ENCODE data around the gene SERPINA10.
"Not testable (repeated sequence)": the region's sequence is repeated elsewhere in the genome, so short reads cannot be mapped to it uniquely, and the experiment has no call there.

The SERPINA10 gene

DNA sequence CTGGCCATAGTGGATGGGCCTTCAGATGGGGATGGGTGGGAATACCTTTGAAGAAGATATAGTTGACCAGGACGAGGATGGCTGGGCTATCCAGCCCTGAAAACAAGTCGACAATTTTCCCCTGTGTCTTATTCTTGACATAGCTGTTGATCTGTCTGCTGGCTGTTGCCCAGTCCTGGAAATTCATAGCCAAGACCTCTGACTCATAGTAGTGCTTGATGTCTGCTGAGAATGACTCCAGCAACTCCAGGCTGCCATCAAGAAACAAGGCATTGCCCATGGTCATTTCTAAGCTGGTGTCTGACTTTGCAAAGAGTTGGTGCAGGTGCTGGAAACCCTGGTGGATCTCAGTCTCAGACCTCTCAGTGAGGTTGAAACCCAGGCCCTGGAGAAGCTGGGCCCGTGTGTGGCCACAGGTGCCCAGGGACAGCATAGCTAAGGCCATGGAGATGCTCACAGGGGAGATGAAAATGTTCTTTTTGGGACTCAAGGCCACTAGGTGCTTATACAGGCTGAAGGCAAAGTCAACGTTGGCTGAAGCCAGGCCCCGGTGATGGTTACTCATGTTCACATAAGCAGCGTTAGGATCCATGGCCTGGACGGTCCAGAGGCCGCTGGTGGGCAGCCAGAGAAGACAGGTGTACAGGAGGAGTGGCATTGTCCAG, 21.1 kb upstream of the SERPINA10 start:
- no peak for DNase-seq

DNA sequence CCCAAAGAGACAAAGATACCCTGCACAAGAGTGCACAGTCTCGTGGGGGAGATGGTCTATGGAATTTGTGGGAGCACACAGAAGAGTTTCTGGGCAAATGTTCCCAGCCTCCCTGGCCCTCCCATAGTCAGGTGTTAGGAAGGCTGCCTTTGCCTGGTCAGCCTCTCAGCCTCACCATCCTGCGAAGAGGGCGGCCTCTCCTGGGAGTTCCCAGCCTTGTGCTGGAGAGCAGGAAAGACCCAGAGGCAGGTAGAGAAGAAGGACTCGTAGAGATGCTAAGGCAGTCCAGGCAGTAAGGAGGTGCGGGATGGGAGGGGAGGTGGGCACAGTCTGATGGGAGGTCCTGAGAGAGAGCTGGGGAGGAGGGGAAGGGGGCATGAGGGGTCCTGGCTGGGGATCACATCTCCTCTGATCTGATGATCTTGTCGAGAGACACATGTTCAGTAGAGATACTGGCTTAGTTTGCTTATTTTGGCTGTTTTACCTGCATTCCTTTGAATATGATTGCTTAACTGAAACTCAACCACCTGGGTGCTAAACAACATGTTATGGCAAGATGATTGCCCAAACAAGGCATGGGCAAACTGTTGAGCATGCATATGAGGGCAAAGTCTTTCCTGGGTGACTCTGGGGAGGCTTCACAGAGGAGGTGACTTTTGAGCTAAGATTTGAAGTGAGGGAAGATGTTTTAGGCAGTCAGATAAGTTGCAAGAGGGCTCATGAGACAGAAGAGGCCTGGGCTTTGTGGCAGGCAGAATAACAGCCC, 19.6 kb upstream of the SERPINA10 start:
- DNase-seq: no peak

DNA sequence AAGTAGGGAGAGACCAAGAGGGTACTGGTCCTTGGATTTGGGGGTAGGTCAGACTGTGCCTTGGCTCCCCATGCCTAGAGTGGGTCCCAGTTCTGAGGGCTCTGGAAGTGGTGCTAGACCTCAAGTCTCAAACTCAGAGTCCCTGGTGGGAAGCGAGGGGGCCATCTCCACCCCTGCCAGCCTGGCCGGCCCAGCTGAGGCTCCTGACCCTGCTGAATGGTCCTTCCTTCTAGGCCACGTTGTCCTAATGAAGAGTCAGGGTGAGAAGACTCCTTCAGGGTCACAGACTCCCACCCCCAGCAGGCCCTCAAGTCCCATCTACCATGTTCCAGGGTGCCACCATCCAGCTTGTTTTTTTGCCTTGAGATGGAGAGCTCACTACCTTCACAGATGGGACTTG, 17.2 kb upstream of the SERPINA10 start:
- no peak for DNase-seq

DNA sequence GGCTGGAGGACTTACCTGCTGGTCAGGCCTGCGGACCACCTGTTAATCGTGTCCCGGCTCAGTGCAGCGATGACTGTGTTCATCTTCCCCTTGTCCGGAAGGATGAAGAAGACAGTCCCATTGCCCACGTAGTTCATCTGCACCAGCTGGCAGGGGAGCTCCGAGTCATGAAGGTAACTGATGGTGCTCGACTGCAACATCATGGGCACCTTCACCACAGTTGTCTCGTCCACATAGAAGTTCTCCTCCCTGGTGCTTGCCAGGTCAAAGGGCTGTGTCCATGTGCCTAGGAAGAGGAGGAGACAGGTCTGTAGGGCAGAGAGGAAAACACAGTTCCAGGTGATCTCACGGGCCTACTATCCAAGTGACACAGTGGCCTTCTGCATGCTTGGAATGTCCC, 16.7 kb upstream of the SERPINA10 start:
- no peak for DNase-seq

DNA sequence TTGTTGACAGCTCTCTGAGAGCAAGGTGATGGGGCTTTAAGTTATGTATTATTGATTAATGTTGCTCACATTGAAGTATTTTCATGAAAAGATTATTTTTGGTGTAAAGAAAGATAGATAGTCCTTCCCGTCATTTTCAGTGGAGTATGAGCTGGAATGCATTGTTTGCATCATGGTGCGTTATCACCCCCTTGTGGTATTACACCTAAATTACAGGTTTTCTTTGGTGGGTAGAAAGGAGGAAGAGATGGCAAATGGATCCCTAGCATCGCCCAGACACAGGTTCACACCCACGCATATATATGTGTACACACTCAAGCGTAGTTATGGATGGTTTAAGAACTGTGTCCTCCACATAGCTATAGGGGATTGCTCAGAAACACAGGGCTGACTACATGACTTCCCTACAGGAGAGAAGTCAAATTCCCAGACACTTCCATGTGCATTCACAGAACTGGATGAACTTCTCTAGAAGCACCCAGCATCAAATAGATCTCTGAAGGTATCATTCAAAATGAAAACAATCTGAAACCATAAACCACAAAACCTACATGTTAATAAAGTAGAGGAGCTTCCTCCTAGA, 14.4 kb upstream of the SERPINA10 start:
- no peak for DNase-seq

DNA sequence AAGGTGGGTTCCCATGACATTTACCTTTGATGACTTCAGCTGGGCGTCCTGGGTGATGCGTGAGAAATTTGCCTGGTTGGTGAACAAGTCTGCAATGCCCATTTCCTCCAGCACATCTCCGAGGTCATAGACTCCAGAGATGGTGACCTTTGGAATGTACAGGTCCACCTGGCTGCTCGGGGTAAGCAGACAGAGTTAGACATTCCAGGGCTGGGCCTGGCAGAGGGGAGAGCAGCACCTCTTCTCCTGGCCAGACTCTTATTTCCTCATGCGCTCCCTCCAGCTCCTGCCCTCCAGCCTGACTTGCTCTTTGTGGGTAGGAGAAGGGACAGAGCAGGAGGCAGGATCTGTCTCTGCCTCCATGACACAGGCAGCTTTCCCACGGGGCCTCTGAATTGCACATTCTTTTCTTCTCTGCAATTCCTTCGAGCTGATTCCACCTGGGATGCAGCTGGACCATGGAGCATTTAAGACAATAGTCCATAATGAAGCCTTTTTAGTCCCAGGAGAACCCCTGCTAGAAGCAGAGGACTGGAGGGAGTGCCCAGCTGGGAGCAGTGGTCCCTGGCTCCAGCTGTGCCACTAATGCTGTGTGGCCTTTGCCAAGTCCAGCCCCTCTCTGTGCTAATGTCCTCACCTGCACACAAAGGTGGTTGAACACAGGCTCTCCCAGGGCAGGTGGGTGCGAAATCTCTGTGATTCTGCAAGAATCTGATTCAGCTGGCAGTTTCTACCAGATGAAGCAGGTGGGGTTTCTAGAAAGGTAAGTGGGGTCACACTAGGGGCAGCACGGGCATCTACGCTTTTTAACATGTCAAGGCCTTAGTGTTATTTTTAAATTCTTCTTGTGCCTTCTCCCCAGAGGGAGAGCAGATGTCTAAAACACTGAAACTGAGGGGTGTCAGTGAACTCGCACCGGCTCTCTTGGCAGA, 13.2 kb upstream of the SERPINA10 start:
- no peak for DNase-seq

DNA sequence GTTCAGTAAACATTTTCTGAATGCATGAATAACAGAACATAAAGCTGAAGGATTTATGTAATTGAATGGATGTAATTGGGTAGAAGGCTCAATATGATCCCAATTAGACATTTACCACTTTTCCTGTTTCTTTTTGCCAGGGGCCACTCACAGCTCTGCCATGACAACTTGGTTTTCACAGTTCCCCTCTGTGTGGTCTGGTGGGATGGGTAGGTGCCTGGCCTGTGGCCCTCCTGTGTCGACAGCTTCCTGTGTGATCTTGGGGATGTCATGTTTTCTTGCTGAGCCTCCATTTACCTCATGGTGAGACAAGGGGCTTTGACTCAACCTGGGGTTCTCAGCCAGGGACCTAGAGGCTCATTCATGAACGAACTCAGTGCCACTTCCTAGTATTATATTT, 12.6 kb upstream of the SERPINA10 start:
- no peak for DNase-seq

DNA sequence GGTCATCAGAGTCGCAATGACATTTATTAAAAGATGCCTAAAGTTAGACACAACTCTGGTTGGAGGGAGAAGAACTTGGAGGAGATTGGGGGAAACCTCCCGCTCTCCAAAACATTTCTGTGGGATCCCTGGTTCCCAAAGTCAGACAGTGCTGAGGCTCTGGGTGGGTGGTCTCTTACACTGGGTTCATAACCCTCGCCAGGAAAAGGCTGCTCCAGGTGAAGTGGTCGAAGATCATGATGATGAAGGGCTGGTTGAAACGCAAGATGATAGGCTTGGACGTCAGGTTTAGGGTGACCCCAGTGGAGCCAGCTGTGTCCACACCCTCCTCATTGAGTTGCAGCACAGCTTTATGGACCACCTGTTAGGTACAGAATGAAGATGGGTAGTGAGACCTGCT, 11.2 kb upstream of the SERPINA10 start:
- no peak for DNase-seq

DNA sequence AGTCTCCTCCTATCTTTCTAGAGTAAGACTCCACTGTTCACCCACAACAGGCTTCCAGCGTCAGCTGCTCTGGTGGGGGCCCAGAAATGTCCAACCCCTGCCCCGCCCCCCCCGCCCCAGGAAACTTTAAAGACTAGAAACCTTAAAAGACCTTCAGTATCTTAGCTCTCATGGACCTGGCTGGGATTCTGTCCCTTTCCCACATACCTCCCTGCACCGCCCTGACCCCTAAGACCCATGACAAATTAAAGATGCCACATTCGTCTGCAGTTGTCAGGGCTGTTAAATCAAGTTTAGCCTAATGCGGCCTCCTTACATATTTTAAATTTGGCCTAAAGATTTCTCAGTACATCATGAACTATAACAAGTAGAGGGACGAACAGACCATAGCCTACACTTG, 10.0 kb upstream of the SERPINA10 start:
- no peak for DNase-seq

DNA sequence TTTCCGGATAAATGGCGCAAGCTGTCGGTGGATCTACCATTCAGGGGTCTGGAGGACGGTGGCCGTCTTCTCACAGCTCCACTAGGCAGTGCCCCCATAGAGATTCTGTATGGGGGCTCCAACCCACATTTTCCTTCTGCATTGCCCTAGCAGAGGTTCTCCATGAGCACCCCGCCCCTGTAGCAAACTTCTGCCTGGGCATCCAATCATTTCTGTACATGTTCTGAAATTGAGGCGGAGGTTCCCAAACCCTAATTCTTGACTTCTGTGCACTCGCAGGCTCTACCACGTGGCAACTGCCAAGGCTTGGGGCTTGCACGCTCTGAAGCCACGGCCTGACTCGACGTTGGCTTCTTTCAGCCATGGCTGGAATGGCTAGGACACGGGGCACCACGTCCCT, 5.1 kb upstream of the SERPINA10 start:
- no peak for DNase-seq

DNA sequence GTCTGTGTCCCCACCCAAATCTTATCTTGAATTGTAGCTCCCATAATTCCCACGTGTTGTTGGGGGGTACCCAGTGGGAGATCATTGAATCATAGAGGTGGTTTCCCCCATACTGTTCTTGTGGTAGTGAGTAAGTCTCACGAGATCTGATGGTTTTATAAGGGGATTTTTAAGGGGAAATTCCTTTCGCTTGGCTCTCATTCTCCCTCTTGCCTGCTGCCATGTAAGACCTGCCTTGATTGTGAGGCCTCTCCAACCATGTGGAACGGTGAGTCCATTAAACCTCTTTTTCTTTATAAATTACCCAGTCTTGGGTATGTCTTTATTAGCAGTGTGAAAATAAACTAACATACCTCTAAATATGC, 3.1 kb upstream of the SERPINA10 start:
- not testable (repeated sequence) for DNase-seq

DNA sequence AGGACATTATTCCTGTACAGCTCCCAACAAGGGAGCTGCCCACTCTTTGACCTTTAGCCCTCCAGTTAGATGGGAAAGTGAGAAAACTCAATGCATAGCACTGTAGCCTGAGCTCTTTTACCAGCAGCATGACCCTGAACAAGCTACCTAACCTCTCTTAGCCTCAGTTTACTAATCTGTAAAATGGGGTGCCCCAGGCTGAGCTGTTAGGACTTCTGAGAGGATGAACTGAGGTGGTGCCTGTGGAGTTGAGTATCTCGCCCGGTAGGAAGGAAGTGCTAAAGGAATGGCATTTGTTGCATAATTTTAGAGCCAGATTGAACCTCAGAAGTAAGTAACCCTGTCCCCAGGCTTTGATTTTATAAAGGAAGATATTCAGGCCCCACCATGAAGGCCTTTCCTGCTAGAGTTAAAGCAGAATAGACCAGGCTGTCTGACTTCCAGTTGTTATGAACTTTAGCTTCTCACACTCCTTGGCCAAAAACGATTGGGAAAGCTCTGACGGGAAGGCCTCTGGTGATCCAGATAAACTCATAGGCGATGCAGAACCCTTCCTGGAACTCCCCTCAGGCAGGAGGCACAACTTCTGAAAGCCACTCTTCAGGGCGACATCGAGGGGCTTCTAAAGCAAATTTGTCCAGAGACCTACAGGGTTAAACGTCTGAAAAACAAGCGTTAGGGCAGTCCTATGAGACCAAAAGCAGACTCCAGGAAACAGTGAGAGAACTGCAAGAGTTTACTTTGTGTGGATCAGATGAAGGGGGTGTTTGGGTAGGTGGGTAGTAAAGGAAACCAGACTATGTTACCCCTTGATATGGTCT, 2.5 kb upstream of the SERPINA10 start:
- no peak for DNase-seq

DNA sequence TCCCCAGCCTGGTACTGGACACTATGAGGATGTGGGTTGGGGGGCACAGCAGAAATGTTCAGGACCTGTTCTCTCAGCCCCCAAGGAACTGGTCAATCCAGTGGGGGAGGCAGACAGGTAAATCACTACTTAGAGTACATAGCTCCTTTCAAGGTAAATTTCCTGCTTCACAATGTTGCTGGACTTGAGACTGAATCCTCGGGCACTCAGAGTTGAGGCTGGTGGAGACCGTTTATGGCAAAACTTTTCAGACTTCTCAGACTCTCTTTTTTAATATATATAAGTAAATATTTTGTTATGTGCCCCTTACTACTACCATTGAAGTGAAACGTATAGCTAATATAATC, 483 bp upstream of the SERPINA10 start:
- DNase-seq: no peak

DNA sequence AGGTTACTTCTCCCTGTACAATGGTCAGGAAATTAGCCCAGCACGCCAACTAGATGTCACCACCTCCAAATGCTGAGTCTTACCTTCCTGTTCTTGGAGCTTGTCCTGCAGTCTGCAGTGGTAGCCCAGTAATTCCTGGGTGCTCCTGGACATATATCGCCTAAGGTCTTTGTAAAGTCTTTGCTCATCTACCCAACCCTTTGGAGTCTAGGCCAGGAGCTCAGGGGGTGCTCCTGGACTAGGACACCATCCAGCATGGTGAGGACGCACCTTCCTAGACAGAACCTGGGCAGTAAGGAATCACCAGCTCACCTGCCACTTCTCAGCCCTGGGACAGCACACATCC, 569 bp downstream of the SERPINA10 start:
- DNase-seq: no peak

DNA sequence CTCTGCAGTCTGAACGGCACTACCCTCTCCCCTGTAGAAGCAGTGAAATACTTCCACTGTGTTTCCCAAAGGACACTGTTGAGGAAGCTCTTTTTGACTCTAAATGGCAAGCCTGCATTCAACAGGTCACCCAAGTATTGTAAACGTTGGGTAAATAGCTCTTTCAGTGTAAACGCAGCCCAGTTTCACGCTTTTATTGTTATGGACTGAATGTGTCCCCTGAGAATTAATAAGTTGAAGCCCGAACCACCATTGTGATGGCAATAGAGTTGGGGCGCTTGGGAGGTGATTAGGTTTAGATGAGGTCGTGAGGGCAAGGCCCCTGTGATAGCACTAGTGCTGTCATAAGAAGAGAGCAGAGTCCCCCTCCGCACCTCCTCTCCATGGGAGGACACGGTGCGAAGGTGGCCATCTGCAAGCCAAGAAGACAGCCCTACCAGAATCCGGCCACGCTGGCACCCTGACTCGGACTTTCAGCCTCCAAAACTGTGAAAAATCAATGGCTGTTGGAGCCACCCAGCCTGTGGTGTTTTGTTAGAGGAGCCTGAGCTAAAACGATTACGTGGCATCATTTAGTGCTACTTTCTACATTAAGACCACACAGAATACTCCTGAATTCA, 1.1 kb downstream of the SERPINA10 start:
- no peak for DNase-seq

DNA sequence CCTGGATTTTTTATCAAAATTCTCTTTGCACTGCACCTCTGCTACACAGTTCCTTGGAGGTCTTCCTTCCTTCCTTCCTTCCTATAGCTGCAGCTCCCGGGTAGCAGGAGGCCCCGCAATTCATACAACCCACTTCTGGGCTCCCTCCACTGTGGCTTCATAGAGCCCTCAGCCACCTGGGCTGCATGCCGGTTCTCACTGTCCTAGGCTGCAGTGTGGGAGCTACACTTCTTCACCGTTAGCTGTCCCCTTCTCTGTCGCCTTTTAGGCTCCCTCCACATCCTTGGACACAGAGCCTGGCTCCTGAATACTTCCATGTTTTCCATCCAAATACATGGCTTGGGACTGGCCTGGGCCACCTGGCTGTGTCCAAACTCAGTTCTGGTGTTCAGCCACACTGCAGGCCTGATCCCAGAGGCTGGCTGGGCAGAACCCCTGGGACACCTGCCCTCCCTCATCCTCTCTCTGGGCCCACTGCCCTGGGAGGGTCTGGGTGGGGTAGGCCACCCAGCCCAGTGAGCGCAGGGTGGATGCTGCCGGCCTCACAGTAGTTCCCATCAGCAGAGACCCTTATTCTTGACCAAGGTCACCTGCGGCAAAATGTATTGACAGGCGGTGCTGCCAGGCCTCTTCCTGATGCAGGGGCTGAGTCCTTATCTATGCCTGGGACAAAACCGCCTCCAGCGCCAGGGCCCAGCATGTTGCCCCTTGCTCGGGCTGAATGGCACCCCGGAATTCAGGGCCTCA, 1.7 kb downstream of the SERPINA10 start:
- DNase-seq: no peak

DNA sequence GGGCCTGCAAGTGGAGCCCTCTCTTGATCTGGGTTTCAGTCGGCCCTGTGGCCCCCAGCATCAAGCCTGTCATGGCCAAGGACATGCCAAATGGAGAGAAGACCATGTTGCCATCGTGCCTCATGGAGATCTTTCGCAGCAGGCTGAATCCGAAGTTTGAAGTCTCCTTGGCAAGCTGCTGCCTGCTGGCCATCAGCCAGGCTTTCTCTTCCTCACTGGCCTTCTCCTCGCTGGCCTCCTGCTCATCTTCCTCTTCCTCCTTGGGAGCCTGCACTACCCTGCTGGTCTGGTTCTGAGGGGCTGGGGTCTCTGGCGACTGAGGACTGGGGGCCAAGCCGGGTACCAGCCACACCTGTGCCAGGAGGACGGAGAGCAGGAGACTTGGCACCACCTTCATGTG, 2.9 kb downstream of the SERPINA10 start:
- DNase-seq: no peak

DNA sequence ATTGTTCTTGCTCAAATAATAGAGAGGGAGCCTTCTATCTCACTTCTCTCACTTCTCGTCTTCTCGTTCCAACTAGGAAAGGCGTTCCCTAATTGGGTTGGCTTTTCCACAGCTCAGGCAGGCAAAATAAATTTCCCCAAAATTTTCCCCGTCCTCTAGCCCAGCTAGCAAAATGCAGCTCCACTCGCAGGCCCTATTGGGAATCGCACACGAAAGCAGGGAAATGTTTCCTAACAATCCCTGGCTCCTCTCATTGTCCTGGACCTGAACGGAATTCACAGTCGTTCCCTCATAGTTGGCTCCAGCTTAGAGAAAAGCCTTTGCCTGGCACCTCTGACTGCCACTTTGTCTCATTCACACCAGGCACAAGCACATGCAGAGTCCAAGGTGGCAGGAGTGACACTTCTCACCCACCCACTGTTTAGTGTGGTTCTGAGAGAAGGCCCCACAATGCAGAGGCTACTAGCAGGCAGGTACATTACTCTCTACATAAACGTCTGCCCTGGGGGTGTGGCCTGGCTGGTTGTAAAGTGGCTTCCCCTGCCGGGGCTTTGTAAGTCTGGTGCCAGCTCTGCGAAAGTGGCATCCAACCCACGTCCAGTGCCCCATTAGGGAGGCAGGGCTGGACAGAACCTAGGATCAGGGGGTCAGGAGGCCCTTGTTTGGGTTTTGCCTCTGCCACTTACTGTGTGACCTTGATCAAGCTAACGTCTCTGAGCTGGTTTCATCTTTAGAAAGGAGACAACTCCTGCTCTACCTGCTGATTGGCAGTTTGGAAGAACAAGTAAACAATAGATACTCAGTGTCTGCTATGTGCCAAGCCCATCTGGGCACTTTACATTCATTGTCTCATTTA, 4.2 kb downstream of the SERPINA10 start:
- no peak for DNase-seq

DNA sequence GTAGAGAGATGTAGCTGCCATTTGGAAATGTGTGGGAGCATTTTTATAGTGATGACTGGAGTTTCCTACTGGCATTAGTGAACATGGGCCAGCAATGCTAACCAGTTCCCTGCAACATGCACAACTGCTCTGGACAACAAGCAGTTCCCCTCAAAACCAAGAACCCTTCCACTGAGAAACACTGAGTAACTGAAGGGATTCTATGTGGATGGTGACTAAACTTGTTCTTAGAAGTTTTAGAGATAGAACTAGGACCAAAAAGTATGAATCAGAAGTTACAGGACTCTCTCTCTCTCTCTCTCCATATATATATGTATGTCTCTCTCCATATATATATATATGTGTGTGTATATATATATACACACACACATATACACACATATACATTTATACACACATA, 7.9 kb downstream of the SERPINA10 start:
- DNase-seq: no peak

DNA sequence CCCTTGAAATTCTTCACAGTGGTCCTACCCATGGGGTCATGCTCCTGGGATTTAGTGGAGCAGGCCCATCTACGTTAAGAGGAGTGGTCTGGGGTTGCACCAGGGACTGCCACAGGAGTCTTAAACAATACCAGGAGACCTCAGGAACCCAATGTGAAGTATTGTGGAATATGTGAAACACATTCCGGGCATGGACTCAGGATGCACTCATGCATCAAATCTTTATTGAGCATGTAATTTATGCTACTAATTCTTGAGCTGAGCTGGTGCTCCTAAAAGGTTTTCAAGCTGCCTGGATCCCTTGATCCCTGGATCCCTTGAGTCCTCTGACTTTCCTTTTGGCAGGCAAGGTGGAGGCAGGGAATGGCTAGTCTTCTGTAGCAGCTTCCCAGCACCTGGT, 8.8 kb downstream of the SERPINA10 start:
- no peak for DNase-seq

All from NCI-H510A (cell line).